Measurements from ENCODE around the gene RNF151.

- TF ChIP-seq CTCF (IDR thresholded peaks at IDR 0.05) (no peak), ZFX (IDR thresholded peaks at IDR 0.05; ENCODE audit: borderline replicate concordance) (no peak)
Measured at GRCh38 chr16:2001456-2002355, 35.0 kb downstream of the RNF151 start.
